Midbrain (tissue), 1 donor: ENCODE results near the gene WBP11.

ENCODE experiments used
- DNase-seq: peaks from one replicate; lab custom pipeline; 2025; lab: John Stamatoyannopoulos, UW

WBP11 gene

DNA sequence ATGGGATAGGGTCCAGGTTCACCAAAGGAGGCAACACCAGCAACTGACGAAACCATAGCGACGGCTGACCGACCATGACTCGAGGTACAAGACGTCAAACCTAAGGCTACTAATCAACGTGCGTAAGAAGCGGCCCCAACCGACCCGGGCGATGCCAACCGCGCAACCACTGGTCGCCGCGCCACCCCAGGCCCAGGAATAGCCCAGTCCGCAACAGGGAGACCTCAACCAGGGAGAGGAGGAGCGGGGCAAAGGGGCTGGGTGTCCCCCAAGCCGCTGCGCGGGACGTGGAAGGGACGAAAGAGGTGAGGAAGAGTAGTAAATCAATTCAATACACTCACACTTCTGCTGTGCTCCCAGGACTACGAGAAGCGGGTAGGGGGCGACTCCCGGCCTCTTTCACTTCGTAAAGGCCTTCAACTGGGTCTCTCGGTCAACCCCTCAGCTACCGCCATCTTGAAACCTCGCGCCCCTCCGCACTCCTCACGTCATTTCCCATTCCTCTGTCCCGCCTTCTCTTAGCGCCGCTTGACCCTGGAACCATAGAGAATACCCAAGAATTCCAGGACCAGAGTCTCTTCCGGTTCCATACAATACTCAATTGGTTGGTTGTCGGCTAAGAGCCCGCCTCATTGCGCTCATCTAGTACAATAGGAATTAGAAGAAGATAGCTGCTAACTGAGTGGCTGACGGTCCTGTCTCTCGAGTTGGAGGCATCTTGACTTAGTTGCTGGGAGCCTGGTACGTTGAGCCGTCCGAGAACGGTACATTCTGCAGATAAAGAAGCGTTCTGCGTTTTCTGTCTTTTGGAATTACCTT is at the start of gene WBP11, which contains the start of gene C12orf60:
Gene WBP11, minus strand, starts transcription at position 468 of the 819 bp plus-strand sequence. CDS start 2,095 bp downstream, outside the sequence.
Gene C12orf60, plus strand, starts transcription at position 660 of the 819 bp plus-strand sequence. CDS start 19,266 bp downstream, outside the sequence.
- peak; percentile 99 for DNase-seq

DNA sequence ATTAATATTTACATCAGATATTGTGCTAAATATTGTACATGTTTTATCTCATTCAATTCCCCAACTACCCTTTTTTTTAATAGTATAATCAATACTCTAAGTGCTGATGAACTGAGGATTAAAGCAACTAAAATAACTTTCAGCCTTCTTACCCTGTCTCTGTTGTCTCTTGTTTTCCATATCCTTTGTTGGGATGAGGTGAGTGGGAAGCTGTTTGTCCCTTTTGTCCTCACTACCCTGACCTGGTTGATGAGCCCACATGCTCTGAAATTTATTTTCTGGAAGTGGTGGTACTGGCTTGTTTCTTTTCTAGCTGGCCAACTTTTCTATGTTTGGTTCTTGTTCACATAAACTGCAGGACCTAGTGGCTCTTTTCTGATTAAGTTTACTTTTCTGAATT is 49.6 kb upstream of the WBP11 start:
- DNase-seq = no peak

DNA sequence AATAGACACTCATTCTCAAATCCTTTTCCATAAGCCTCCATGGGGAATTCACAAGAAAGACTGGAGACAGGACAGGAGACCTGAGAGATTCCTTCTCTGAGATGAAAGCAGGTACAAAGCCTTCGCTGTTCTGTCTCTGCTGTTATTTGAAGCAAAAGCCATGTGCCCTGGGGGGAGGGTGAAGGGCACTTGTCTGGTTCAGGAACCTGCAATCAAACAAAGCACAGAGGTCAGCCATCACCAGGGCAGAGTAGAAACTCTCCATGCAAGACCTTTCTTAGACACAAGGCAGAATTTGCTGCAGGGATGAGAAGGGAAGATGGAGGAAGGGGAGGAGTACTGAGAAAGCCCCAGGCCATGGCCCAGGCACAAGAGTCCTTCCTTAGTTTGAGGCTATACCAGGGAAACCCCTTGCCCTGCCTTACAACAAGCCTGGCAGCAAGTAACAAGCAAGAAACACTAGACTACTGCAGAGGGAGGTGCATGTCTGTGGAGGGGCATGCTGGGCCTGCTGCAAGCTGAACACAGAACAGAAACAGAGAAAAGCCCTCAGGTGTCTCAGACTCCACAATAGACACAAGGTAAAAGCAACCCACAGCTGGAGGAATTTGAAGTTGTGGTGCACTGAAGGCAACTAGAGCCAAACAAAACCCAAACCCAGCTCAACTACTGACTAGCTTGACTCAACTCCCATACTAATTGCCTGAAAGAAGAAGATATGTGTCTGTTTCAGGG is 47.8 kb upstream of the WBP11 start:
- DNase-seq = no peak

DNA sequence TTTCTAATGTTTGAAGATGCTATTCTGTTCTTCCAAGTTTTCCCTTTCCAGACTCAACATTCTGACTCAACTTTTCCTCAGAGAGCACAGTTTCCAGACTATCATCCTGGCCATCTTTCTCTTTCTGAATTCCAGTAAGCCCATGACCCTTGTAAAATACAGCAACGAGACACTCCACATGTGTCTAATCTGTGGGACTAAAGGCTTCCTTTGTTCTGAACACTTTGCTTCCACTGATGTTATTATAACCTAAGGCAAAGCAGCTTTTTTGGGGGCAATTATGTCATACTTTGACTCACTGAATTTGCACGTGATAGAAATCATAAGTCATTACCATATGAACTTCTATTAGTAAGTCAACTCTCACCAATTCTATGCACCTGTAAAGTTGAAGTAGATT is 46.4 kb upstream of the WBP11 start:
- DNase-seq = no peak

DNA sequence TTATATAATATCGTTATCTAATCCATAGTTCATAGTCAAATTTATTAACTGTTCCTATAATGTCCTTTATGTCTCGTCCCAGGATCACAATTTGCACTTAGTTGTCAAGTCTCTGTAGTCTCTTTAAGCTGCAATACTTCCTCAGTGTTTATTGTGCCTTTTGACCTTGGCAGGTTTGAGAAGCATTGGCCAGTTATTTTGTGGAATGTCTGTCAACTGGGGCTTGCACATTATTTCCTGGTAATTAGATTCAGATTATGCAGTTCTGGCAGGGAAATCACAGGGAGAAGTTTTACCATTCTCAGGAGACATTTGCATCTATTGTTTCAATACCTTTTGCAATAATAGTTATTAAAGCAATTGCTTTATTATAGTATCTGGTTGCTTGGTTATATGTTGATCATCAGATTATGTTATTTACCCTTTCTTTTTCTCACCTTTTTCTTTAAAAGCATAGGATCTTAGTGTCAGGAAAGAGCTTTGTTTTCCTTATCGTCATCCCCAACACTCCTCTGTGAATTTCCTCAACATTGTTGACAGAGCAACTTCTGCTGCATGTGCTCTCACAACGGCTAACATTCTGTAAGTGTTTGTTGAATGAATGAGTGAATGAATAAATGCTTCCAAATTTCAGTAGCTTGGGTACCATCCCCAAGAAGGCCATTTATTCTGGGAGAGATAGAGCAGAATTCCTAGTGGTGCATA is 43.8 kb upstream of the WBP11 start:
- no peak for DNase-seq

DNA sequence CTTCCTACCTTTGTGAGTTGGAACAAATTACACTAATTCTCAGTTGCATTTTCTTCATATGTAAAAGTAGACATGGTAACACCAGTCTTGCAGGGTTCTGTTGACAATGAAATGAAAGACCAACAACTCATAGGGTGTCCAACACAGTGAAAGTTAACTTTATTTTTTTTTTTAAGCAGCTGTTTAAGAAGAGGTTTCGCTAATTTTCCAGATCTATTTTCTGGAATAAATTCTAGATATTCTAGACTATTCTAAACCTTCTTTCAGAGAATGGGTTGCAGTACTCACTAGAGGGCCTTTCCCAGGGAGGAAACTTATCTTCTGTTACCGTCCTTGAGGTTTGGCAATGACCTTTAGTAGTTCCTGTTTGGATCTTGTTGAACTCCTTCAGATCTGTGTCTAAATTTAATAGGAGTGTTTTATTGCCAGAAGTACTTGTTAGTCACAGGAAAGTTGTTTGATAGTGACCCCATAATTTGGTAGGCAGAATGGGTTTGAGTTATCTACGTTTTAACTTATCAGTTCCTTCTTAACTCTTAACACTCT is 42.8 kb upstream of the WBP11 start:
- DNase-seq = no peak

DNA sequence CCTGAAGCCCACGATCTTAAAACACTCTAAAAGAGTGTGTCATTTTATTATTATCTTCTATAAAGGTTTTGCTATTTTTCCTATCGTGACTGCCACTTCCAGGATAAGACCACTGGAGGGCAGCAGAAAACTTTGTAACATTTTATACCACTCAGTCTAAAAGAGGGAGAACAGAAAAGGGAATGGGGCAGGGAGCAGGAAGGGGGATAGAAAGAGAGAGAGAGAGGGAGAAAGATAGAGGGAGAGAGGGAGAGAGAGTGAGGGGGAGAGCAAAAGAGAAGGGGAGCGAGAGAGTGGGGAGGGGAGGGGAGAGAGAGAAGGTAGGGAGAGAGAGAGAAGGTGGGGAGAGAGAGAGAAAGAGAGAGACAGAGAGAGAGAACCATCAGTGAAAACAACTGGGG is 42.1 kb upstream of the WBP11 start:
- DNase-seq = peak; percentile 52

DNA sequence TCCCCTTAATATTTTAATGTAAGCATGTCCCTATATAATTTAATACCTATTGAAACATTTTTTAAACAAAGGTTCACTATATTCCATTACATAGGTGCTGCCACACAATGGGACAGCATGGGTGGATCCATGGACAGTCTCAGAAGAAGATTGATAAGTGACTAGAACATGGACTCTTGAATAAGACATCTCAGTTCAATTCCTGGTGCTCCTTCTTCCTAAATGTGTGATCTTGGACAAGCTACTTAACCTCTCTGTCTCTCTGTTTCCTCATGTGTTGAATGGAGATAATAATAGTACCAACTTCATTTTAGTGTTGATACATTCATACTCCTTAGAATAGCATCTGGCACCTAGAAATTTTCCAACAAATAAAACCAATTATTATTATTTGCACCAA is 41.1 kb upstream of the WBP11 start:
- no peak for DNase-seq

DNA sequence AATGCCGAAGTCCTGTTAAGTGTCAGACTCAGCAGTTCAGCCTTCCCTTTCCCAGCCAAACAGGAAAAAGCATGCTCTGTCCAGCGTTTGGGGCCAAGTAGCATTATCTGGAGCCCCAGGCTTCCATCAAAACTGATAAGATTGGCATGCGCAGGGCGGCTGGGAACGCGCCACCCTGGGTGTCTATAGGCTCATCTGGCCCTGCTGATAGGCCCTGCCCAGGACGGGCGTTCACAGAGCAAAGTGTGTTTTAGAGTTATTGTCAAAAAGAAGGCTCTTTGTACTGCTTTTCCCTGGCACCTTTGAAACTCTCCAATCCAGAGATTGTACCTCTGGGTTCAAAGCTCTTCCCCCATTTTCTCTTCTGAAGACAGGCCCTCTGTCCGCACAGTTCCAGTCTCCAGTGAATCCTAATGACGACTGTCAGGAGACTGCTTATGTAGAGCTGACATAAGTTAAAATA is 40.2 kb upstream of the WBP11 start, which contains the start of gene ART4:
Gene ART4, minus strand, starts transcription at position 102 of the 463 bp plus-strand sequence. CDS start 413 bp downstream, outside the sequence.
- DNase-seq = no peak

DNA sequence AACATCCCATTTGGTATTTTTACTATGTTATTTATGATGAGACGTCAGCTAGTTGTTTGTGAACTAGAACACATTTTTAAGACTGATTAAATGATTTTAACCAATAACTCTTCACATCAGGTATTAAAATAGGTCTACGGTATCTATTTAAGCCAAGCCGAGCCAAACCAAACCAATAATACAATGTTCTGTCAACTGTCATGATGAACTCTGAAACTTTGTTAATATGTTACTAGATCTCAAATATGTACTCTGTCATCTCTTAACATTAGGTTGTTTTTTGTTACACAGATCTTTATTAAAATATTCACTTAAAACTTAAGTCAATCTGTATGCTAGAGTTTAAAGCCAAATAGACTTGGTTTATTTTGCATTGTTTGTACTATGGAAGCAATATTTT is 39.0 kb upstream of the WBP11 start:
- no peak for DNase-seq

DNA sequence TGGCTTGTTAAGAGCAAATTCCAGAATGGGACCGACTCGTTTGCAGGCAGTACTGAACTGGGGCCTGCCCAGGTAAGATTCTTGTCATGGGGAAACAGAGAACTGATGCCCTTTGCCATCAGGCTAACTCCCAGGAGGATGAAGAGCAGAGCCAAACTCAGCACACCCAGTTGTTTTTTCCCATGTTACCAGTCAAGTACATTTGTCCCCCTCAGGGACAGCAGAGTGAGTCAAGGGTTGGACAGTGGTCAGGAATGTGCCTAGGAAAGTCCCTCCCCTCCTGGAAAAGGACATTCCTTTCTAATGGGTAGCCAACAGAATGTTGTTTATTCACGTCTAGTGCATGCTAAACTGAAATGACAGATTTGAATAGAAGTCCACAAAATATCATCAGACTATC is 38.5 kb upstream of the WBP11 start:
- no peak for DNase-seq

DNA sequence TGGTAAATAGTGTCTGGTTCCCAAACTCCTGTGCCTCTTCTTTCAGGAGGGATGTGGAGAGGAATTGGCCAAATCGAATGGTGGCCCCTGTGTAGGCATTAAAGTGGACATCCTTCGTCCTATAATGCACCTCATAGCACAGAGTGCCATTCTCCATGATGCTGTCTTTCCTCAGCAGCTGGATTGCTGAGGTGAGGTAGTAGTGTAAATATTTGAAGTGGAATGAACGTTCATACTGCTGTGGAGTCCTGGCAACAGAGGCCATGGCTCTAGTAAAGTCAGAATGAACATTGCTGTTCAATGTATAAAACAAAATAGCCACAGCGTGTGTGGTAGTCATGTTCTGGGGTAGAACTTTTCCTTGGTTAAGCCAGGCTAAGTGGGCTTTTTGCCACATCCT is 37.3 kb upstream of the WBP11 start:
- no peak for DNase-seq

DNA sequence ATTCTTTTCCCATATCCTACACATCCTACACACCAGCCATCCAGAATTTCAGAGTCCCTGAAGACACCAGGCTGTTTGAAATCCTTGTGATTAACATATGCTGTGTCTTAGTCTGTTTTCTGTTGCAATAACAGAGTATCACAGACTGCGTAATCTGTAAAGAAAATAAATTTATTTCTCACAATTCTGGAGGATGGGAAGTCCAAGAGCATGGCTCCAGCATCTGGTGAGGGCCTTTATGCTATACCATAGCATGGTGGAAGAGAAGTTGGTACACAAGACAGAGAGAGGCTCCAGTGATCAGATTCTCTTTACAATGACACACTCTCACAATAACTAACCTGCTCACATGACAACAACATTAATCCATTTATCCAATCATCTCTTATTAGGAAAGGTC is 36.0 kb upstream of the WBP11 start:
- no peak for DNase-seq

DNA sequence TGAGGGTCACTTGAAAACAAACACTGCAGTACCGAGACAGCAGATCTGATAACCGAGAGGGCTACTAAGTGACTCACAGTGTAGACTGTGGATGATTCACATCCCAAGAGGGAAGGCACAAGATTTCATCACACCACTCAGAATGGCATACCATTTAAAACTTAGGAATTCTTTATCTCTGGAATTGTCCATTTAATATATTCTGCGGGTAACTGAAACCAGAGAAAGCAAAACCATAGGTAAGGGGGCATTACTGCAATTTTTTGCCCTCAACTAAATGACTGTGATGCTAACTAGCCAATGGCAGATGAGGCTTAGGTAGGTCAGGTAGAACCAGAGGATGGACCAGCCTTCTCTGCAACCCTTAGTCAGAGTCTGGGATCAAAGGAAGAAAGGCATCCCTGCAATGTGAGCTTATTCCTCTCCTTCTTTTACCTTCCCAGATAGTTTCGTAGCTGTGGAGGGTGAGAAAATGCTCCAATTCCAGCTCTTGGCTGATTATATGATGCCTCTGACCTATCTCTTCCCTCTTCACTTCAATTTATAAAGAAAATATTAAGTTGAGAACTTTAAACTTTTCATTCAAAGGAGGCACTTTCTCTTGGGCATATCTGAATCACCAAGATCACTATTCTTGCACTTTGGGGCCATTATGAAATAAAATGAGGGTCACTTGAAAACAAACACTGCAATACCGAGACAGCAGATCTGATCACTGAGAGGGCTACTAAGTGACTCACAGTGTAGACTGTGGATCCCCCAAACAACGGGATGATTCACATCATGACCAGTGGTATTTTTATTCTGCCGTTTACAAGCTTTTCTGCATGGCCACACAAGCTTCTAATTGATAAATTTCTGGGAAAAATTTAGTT is 33.3 kb upstream of the WBP11 start:
- DNase-seq = no peak

DNA sequence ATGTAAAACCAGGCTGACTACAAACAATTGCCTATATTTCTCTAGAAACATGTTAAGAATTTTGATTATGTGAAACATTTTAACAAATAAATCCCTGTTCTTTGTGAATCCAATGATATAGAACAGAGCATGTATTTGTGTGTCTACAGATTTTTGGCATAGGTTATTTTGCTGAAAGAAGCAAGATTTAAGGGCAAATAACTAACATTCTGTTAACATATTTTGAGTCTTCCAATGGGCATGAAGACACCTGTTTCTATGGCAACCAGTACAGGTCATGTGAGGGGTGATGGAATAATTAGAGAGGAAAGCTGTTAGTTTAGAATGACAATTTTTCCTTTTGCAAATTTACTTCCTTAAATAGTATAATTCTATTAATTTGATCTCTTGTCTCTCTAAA is 31.2 kb upstream of the WBP11 start:
- DNase-seq = no peak

DNA sequence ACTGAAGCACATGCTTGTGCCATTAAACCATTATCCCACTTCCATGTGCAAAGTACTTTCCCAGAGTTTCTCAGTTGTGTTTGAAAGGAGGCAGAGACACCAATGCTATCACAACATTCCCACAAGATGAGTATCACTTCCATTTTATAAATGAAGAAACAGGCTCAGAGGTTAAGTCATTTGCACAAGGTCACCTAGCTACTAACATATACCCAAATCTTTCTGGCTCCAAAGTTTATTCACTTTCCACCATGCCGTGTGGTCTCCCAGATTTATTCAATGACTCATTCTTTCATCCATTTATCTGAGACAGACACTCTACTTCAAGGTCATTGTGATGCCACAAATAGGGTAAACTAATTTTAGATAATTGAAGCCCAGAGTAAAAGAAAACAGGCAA is 30.7 kb upstream of the WBP11 start:
- DNase-seq = no peak

DNA sequence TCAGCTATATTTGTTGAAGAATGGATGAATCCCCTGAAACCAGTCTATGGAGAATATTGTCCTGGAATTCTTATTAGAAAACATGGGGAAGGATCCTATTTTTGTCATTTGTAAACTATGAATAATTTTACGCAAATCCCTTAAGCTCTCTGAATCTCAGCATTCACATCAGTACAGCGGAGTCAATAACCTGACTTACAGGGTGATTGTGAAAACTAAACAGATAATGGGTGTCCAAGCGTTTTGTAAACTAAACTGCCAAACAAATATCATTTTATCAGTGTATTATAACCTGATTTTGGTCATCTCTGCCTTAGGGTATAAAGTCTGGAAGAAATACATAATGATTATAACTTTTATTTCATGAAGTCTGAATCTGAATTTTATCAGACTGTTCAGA is 30.1 kb upstream of the WBP11 start:
- DNase-seq = no peak

DNA sequence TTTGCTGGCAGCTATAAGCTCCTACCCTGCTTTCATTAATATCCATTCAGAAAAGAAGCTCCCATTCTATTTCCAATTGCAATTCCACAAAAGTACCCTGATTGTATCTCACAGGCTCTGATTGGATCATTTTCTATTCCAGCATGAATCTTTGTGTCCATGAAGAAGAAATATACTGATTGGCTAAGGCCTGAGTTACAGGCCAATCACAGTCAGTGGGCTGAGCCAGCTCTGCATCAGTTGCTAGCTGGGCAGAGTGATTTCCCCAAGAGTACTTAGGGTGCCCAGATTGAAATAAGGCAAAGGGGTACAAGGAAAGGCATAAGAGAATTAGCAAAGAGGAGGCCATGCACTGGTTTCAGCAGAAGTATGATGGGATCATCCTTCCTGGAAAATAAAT is 25.6 kb upstream of the WBP11 start:
- no peak for DNase-seq

DNA sequence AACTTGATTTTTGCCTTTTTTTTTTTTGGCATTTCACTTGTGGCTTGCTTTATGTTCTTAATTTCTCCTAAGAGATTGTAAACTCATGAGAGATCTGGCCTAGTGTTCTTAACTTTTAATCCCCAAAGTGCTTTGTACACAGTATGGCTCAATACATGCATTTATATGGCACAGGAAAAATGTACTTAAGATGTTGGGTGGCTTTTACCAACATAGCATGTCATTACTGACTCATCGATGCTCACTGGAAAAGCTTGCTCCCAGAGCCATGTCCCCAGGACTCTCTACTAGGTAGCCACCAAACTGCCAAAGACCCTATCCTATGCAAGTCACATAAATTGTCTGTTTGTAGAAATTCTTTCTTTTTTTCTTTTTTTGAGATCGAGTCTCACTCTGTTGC is 23.8 kb upstream of the WBP11 start:
- DNase-seq = no peak

DNA sequence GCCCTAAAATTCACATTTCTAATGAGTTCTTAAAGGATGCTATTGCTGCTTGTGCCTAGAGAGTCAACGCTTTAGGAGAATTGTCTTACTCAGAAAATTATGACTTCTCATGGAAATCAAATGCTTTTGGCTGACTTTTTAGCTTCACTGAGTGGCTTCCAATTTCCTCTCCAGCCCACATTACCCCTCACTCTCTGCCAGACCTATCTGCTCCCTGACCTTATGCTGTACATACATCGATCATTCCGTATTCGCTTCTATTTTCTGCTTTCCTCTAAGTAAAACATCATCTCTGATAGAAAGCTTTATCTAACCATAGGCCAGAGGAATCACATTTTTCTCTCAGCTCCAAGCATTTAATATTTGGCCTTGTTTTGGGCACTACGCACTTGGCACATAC is 23.2 kb upstream of the WBP11 start:
- no peak for DNase-seq

DNA sequence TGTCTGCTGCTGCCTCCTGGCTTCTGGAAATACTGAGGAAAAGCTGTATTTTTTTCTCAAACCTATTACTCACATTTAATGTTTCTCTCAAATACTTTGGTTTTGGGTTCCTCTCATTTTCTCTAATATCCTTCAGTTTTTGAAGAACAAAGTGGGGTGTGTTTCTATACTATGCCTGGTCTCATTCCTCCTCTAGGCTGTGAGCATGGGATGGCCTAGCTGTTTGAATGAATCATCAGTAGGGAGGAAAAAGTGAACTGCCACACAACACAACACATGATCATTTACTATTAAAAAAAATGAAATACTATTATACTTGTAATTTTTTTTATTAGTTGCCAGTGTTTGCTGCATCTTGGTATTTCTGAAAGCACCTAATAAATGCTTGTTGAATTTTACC is 22.0 kb upstream of the WBP11 start:
- no peak for DNase-seq
